ENCODE data around the gene SVIL.
"Not testable (repeated sequence)": the region's sequence is repeated elsewhere in the genome, so short reads cannot be mapped to it uniquely, and the experiment has no call there.

The SVIL gene

DNA sequence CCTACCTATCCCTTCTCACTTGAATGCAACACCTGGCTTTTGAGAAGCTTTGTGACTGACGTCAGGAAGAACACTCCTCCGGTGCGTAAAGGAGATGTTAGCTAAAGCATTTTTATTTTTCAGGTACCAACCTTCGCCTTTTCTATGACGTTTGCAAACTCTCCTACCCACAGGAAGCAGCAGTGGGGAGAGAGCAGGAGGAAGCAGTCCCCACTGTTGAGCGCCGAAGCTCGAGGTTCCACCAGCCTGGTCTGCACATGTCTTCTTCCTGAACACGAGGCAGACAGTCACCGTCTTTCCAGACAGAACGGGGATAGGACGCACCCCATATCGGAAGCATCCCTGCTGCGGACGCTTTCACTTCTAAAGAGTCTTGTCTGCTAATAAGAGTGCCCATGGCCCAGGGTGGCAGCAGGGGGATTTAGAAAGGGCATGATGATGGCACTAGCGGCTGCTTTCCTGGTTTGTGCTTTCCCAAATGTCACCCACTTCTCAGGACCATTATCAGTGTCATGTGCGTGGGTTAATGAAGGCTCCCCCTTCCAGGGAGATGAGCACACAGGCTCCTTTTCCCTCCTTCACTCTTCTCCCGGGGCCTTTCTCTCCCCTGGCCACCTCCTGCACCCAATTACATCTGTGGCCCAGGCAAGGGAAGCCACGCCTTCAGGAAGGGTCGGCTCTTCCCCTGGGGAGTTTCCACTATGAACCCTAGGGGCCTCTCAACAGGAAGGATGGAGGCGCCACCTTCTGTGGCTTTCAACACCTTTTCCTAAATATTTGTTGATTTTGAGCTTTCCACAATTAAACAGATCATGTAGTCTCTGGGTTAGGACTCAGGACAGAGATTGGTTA lies 147.5 kb downstream of the SVIL start:
- H3K4me3 ChIP-seq (IDR thresholded peaks at IDR 0.05; ENCODE audit: insufficient read depth, low read depth, low read length); H3K36me3 ChIP-seq (ENCODE audit: insufficient read depth); H3K4me2 ChIP-seq; H4K20me1 ChIP-seq (ENCODE audit: insufficient read depth); H2AFZ ChIP-seq (ENCODE audit: low read depth); H3K4me1 ChIP-seq (ENCODE audit: low read depth, poor library complexity, severe bottlenecking); H3K79me2 ChIP-seq (ENCODE audit: insufficient read depth, low read depth); H3K27me3 ChIP-seq (ENCODE audit: insufficient read depth, low read depth); H3K9ac ChIP-seq; H3K27ac ChIP-seq: not testable (repeated sequence)

GRCh38 chr10:29486433-29486832 lies 148.3 kb downstream of the SVIL start:
- Histone ChIP-seq H3K4me2 (no peak overlapping the region), H3K27ac (no peak overlapping the region), H3K79me2 (ENCODE audit: insufficient read depth, low read depth) (no peaks in the 10 kb centered on the region), H3K4me3 (IDR thresholded peaks at IDR 0.05; ENCODE audit: insufficient read depth, low read depth, low read length) (no peak overlapping the region), H4K20me1 (ENCODE audit: insufficient read depth) (no peaks in the 10 kb centered on the region), H3K27me3 (ENCODE audit: insufficient read depth, low read depth) (no peaks in the 10 kb centered on the region), H2AFZ (ENCODE audit: low read depth) (no peak overlapping the region), H3K36me3 (ENCODE audit: insufficient read depth) (no peaks in the 10 kb centered on the region), H3K4me1 (ENCODE audit: low read depth, poor library complexity, severe bottlenecking) (no peaks in the 10 kb centered on the region), H3K9ac (no peak overlapping the region)
- no peak for TF ChIP-seq CTCF (conservative IDR thresholded peaks at IDR 0.05; ENCODE audit: low read depth, low read length)

DNA sequence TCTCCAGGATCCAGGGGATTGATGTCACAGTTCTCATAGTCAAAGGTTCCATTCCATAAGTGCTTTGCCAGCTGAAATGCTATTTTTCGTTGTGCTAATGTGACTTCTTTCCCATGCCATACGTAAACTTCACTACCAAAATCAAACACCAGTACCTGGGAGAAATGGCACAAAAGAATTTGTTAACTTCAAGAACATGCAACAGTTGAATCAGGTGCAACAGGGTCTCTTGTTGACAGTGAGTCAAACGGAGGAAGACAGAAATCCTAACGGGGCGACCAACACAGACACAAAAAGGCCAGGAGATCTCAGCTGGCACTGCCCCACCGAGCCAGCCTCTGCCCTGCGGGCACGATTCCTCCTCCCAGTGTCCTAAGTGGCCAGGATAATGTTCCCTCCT lies 150.1 kb downstream of the SVIL start:
- H3K4me3 ChIP-seq (IDR thresholded peaks at IDR 0.05; ENCODE audit: insufficient read depth, low read depth, low read length); H3K9ac ChIP-seq; H2AFZ ChIP-seq (ENCODE audit: low read depth); H4K20me1 ChIP-seq (ENCODE audit: insufficient read depth); H3K4me2 ChIP-seq; H3K4me1 ChIP-seq (ENCODE audit: low read depth, poor library complexity, severe bottlenecking); H3K27me3 ChIP-seq (ENCODE audit: insufficient read depth, low read depth); H3K36me3 ChIP-seq (ENCODE audit: insufficient read depth); H3K79me2 ChIP-seq (ENCODE audit: insufficient read depth, low read depth); H3K27ac ChIP-seq: not testable (repeated sequence)

GRCh38 chr10:29482591-29483431 lies 152.0 kb downstream of the SVIL start:
- Histone ChIP-seq H3K36me3 (ENCODE audit: insufficient read depth) (no peaks in the 10 kb centered on the region), H3K79me2 (ENCODE audit: insufficient read depth, low read depth) (no peaks in the 10 kb centered on the region), H2AFZ (ENCODE audit: low read depth) (no peak overlapping the region), H3K27ac (no peak overlapping the region), H3K4me3 (IDR thresholded peaks at IDR 0.05; ENCODE audit: insufficient read depth, low read depth, low read length) (no peak overlapping the region), H3K27me3 (ENCODE audit: insufficient read depth, low read depth) (no peaks in the 10 kb centered on the region), H3K4me2 (no peak overlapping the region), H3K4me1 (ENCODE audit: low read depth, poor library complexity, severe bottlenecking) (no peaks in the 10 kb centered on the region), H3K9ac (no peak overlapping the region), H4K20me1 (ENCODE audit: insufficient read depth) (no peaks in the 10 kb centered on the region)
- no peak for TF ChIP-seq CTCF (conservative IDR thresholded peaks at IDR 0.05; ENCODE audit: low read depth, low read length)

GRCh38 chr10:29481906-29482440 lies 152.8 kb downstream of the SVIL start:
- Histone ChIP-seq H3K9ac (no peak overlapping the region), H3K36me3 (ENCODE audit: insufficient read depth) (no peaks in the 10 kb centered on the region), H4K20me1 (ENCODE audit: insufficient read depth) (no peaks in the 10 kb centered on the region), H3K27ac (no peak overlapping the region), H3K79me2 (ENCODE audit: insufficient read depth, low read depth) (no peaks in the 10 kb centered on the region), H2AFZ (ENCODE audit: low read depth) (no peak overlapping the region), H3K4me2 (no peak overlapping the region), H3K27me3 (ENCODE audit: insufficient read depth, low read depth) (no peaks in the 10 kb centered on the region), H3K4me1 (ENCODE audit: low read depth, poor library complexity, severe bottlenecking) (no peaks in the 10 kb centered on the region), H3K4me3 (IDR thresholded peaks at IDR 0.05; ENCODE audit: insufficient read depth, low read depth, low read length) (no peak overlapping the region)
- no peak for TF ChIP-seq CTCF (conservative IDR thresholded peaks at IDR 0.05; ENCODE audit: low read depth, low read length)
